HepG2 (cell line): ENCODE measurements around the gene GGA3. TPM values are rescaled to one million over a fixed set of nuclear protein-coding genes. Genes with fewer than 3 reads are reported as not detected.
A peak's percentile ranks its signal among the peaks of the same experiment; 100 is the strongest.

Experiments
- AFF4 ChIP-seq: sonication (generic); formaldehyde crosslinking; IDR thresholded peaks from 2 replicates; pipeline ENCODE4 v1.4.0; 2020; ENCODE audit warnings: missing genetic modification reagents
- CBX1 ChIP-seq: IDR thresholded peaks from one replicate; pipeline ENCODE4 v1.6.1; 2016; ENCODE audit warnings: antibody characterized with exemption, low read depth
- HMG20B ChIP-seq: conservative IDR thresholded peaks from 2 replicates; pipeline ENCODE4 v1.6.1; 2016; ENCODE audit warnings: missing genetic modification reagents, missing compliant biosample characterization
- TEAD2 ChIP-seq: sonication (generic); formaldehyde crosslinking; IDR thresholded peaks from 2 replicates; pipeline ENCODE4 v1.9.0; 2021; ENCODE audit warnings: missing genetic modification reagents
- ZNF24 ChIP-seq: fragments of 450-650 bp; IDR thresholded peaks from 2 replicates; pipeline ENCODE4 v1.6.1; 2017; ENCODE audit warnings: antibody characterized with exemption, mild to moderate bottlenecking
- ZNF451 ChIP-seq: sonication (generic); formaldehyde crosslinking; IDR thresholded peaks from 2 replicates; pipeline ENCODE4 v1.5.0; 2020; ENCODE audit warnings: mild to moderate bottlenecking, missing genetic modification reagents
- ZNF563 ChIP-seq: sonication (generic); formaldehyde crosslinking; IDR thresholded peaks from 2 replicates; pipeline ENCODE4 v1.8.0; 2022; ENCODE audit warnings: mild to moderate bottlenecking, moderate library complexity, missing genetic modification reagents
- ZNF660 ChIP-seq: sonication (generic); formaldehyde crosslinking; IDR thresholded peaks from 2 replicates; pipeline ENCODE4 v1.5.1; 2020; ENCODE audit warnings: mild to moderate bottlenecking, low read depth, missing genetic modification reagents, borderline replicate concordance
- ZNF709 ChIP-seq: sonication (generic); formaldehyde crosslinking; IDR thresholded peaks from 2 replicates; pipeline ENCODE4 v1.5.0; 2020; ENCODE audit warnings: mild to moderate bottlenecking, missing genetic modification reagents
- ZNF788 ChIP-seq: sonication (generic); formaldehyde crosslinking; IDR thresholded peaks from 2 replicates; pipeline ENCODE4 v1.5.0; 2020; ENCODE audit warnings: mild to moderate bottlenecking, missing genetic modification reagents, borderline replicate concordance
- polyA plus RNA-seq, 8 experiments: library from polyadenylated mRNA; depleted of rRNA in 3 of 8; stranded (reverse) in 7 of 8; unstranded in 1 of 8; fragments of >200 nt; fragmentation: Illumina TruSeq in 4 of 8; extraction: Trizol in 4 of 8; gene quantifications; 2 replicates each; pipeline versions ENCODE4 v1.2.1 to v1.2.3, GENCODE V29; 2011 to 2016; ENCODE audit warnings: low read depth in 4 of 8, missing spikeins in 1 of 8, mixed read lengths in 1 of 8; ENCODE audit not compliant: insufficient read depth in 1 of 8
- total RNA-seq, 5 experiments: library from RNA; depleted of rRNA; stranded (reverse); fragments of >200 nt; fragmentation: Illumina TruSeq; extraction: Trizol; gene quantifications; 2 replicates each; pipeline ENCODE4 v1.2.3, GENCODE V29; 2016; ENCODE audit warnings: low read depth in 1 of 5
- TF ChIP-seq, protein P1 (sequence below): IDR thresholded peaks from 2 replicates; pipeline ENCODE4 v1.6.1; 2012; ENCODE audit warnings: low read depth, low read length, improper control_type of control experiment
- TF ChIP-seq, protein P2 (sequence below): IDR thresholded peaks from 2 replicates; pipeline ENCODE4 v1.6.1; 2012; ENCODE audit warnings: low read length, improper control_type of control experiment
- TF ChIP-seq, protein P3 (sequence below): sonication (generic); formaldehyde crosslinking; IDR thresholded peaks from 2 replicates; pipeline ENCODE4 v1.4.0; 2020; ENCODE audit warnings: missing genetic modification reagents
- TF ChIP-seq, protein P4 (sequence below): sonication (generic); formaldehyde crosslinking; IDR thresholded peaks from 2 replicates; pipeline ENCODE4 v1.4.0; 2020; ENCODE audit warnings: missing genetic modification reagents

GGA3 gene
- total and polyA plus RNA-seq, 2 of the 13 experiments (the other 11 are each of a cell fraction or from before 2014, with no cell fraction given) = 28.4 to 43.7 TPM

GRCh38 chr17:75308732-75309629 is 47.6 kb upstream of the GGA3 start (continued):
- TF ChIP-seq, protein P1, sequence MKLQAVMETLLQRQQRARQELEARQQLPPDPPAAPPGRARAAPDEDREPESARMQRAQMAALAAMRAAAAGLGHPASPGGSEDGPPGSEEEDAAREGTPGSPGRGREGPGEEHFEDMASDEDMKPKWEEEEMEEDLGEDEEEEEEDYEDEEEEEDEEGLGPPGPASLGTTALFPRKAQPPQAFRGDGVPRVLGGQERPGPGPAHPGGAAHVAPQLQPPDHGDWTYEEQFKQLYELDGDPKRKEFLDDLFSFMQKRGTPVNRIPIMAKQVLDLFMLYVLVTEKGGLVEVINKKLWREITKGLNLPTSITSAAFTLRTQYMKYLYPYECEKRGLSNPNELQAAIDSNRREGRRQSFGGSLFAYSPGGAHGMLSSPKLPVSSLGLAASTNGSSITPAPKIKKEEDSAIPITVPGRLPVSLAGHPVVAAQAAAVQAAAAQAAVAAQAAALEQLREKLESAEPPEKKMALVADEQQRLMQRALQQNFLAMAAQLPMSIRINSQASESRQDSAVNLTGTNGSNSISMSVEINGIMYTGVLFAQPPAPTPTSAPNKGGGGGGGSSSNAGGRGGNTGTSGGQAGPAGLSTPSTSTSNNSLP = no peak
- TF ChIP-seq, protein P2, sequence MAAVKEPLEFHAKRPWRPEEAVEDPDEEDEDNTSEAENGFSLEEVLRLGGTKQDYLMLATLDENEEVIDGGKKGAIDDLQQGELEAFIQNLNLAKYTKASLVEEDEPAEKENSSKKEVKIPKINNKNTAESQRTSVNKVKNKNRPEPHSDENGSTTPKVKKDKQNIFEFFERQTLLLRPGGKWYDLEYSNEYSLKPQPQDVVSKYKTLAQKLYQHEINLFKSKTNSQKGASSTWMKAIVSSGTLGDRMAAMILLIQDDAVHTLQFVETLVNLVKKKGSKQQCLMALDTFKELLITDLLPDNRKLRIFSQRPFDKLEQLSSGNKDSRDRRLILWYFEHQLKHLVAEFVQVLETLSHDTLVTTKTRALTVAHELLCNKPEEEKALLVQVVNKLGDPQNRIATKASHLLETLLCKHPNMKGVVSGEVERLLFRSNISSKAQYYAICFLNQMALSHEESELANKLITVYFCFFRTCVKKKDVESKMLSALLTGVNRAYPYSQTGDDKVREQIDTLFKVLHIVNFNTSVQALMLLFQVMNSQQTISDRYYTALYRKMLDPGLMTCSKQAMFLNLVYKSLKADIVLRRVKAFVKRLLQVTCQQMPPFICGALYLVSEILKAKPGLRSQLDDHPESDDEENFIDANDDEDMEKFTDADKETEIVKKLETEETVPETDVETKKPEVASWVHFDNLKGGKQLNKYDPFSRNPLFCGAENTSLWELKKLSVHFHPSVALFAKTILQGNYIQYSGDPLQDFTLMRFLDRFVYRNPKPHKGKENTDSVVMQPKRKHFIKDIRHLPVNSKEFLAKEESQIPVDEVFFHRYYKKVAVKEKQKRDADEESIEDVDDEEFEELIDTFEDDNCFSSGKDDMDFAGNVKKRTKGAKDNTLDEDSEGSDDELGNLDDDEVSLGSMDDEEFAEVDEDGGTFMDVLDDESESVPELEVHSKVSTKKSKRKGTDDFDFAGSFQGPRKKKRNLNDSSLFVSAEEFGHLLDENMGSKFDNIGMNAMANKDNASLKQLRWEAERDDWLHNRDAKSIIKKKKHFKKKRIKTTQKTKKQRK = no peak
- TF ChIP-seq, protein P3, sequence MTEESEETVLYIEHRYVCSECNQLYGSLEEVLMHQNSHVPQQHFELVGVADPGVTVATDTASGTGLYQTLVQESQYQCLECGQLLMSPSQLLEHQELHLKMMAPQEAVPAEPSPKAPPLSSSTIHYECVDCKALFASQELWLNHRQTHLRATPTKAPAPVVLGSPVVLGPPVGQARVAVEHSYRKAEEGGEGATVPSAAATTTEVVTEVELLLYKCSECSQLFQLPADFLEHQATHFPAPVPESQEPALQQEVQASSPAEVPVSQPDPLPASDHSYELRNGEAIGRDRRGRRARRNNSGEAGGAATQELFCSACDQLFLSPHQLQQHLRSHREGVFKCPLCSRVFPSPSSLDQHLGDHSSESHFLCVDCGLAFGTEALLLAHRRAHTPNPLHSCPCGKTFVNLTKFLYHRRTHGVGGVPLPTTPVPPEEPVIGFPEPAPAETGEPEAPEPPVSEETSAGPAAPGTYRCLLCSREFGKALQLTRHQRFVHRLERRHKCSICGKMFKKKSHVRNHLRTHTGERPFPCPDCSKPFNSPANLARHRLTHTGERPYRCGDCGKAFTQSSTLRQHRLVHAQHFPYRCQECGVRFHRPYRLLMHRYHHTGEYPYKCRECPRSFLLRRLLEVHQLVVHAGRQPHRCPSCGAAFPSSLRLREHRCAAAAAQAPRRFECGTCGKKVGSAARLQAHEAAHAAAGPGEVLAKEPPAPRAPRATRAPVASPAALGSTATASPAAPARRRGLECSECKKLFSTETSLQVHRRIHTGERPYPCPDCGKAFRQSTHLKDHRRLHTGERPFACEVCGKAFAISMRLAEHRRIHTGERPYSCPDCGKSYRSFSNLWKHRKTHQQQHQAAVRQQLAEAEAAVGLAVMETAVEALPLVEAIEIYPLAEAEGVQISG (CRISPR knock-in tag) = peak; percentile 87
- TF ChIP-seq, protein P4, sequence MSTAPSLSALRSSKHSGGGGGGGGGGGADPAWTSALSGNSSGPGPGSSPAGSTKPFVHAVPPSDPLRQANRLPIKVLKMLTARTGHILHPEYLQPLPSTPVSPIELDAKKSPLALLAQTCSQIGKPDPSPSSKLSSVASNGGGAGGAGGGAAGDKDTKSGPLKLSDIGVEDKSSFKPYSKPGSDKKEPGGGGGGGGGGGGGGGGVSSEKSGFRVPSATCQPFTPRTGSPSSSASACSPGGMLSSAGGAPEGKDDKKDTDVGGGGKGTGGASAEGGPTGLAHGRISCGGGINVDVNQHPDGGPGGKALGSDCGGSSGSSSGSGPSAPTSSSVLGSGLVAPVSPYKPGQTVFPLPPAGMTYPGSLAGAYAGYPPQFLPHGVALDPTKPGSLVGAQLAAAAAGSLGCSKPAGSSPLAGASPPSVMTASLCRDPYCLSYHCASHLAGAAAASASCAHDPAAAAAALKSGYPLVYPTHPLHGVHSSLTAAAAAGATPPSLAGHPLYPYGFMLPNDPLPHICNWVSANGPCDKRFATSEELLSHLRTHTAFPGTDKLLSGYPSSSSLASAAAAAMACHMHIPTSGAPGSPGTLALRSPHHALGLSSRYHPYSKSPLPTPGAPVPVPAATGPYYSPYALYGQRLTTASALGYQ (CRISPR knock-in tag) = no peak; the same call in 1 of the 2 replicates
- TF ChIP-seq ZNF788 = peak; percentile 92; the same call in 1 of the 2 replicates
- TF ChIP-seq CBX1 = peak; percentile 23
- no peak; the same call in 1 of the 2 replicates for TF ChIP-seq TEAD2 (CRISPR knock-in tag)
- TF ChIP-seq ZNF451 = peak; percentile 43; the same call in 1 of the 2 replicates
- peak; percentile 88 for TF ChIP-seq AFF4 (CRISPR knock-in tag)
- TF ChIP-seq ZNF660 (CRISPR knock-in tag) = no peak; the same call in 1 of the 2 replicates
- TF ChIP-seq ZNF563 (CRISPR knock-in tag) = peak; percentile 84
- TF ChIP-seq ZNF24 = peak; percentile 21; the same call in 1 of the 2 replicates
- peak; percentile 86; the same call in 1 of the 2 replicates for TF ChIP-seq ZNF709 (CRISPR knock-in tag)
- no peak for TF ChIP-seq HMG20B (CRISPR knock-in tag)
